Left ventricle myocardium superior (tissue), 1 donor: ENCODE results near the gene AGT. TPM values are rescaled to one million over a fixed set of nuclear protein-coding genes. Genes with fewer than 3 reads are reported as not detected.
"Not testable (repeated sequence)": the region's sequence is repeated elsewhere in the genome, so short reads cannot be mapped to it uniquely, and the experiment has no call there.

Experiments
- ATAC-seq: fragments of 200-7000 bp; cut with Tn5 transposase; one replicate; pipeline ENCODE4 v1.9.1; 2020; ENCODE audit warnings: mild to moderate bottlenecking, moderate library complexity
- DNase-seq: peaks from one replicate; pipeline ENCODE4 v3.0.0-alpha.2; 2020
- intact Hi-C: fragments of 100-400 bp; cut with micrococcal nuclease; formaldehyde crosslinking; loops from one replicate; pipeline ENCODE4 v1.11.0; 2022
- total RNA-seq: library from RNA; stranded (reverse); fragmentation: NEBNext Ultra II Directional; extraction: Animal tissue kit (Norgen Biotek cat#: 25700); gene quantifications from one replicate; pipeline ENCODE4 v1.2.1, GENCODE V29; 2021
- donor health status: DM: no; HTN: yes; CAD: no; lungs with severe emphysema.

The AGT gene
- total RNA-seq, 1 donor from 2014 or later = 54.9 TPM

- intact Hi-C loops = no loop called here
- DNase-seq (no peak), ATAC-seq (no peak)
These were observed 45.7 kb downstream of the AGT start for GRCh38 chr1:230668227-230668626.

- intact Hi-C loops = no loop called here
- ATAC-seq (no peak), DNase-seq (no peak)
These were observed 51.9 kb downstream of the AGT start for GRCh38 chr1:230661976-230662375.

GRCh38 chr1:230658691-230659090 is 55.2 kb downstream of the AGT start:
- ATAC-seq (no peak), DNase-seq (no peak)
- intact Hi-C loops = no loop called here

- intact Hi-C loops, ATAC-seq, DNase-seq: not testable (repeated sequence)
These were observed 55.8 kb downstream of the AGT start for GRCh38 chr1:230658103-230658502.

- ATAC-seq, intact Hi-C loops, DNase-seq: not testable (repeated sequence)
These were observed 57.2 kb downstream of the AGT start for GRCh38 chr1:230656719-230657118.

Other genes with a start within 250 kb of the AGT start
- 34.3 TPM for gene COG2, start 71.6 kb downstream of the AGT start, total RNA-seq
- gene CAPN9, start 33.3 kb upstream of the AGT start, total RNA-seq = 0.32 TPM
- 49.8 TPM for gene C1orf198, start 154.4 kb upstream of the AGT start, total RNA-seq